H9 (cell line): Measurements from ENCODE around the gene SSRP1. TPM values are rescaled to one million over a fixed set of nuclear protein-coding genes. Genes with fewer than 3 reads are reported as not detected.

Experiments
- DNase-seq: peaks from one replicate; pipeline ENCODE4 v3.0.0-alpha.2; 2017
- H2AFZ ChIP-seq: one replicate; pipeline ENCODE4 v1.6.1; 2013; ENCODE audit warnings: mild to moderate bottlenecking, low read length, control low read depth, moderate library complexity
- H2AK5ac ChIP-seq: 2 replicates; pipeline ENCODE4 v1.6.1; 2013; ENCODE audit warnings: low read length, control low read depth, mixed read lengths; ENCODE audit not compliant: insufficient read length
- H2BK120ac ChIP-seq: one replicate; pipeline ENCODE4 v1.6.1; 2013; ENCODE audit warnings: low read depth, mild to moderate bottlenecking, low read length, control low read depth, inconsistent platforms; ENCODE audit not compliant: poor library complexity, severe bottlenecking
- H2BK12ac ChIP-seq: 2 replicates; pipeline ENCODE4 v1.6.1; 2013; ENCODE audit warnings: low read length, control low read depth, mixed read lengths, low read depth; ENCODE audit not compliant: insufficient read length
- H2BK15ac ChIP-seq: 2 replicates; pipeline ENCODE4 v1.6.1; 2013; ENCODE audit warnings: low read depth, low read length, control low read depth
- H2BK20ac ChIP-seq: one replicate; pipeline ENCODE4 v1.6.1; 2013; ENCODE audit warnings: low read depth, mild to moderate bottlenecking, low read length, control low read depth, inconsistent platforms; ENCODE audit not compliant: poor library complexity, severe bottlenecking
- H2BK5ac ChIP-seq: 2 replicates; pipeline ENCODE4 v1.6.1; 2013; ENCODE audit warnings: low read length, control low read depth, mixed read lengths; ENCODE audit not compliant: insufficient read length
- H3K14ac ChIP-seq: 2 replicates; pipeline ENCODE4 v1.6.1; 2013; ENCODE audit warnings: low read length, control low read depth; ENCODE audit not compliant: insufficient read depth
- H3K18ac ChIP-seq: 2 replicates; pipeline ENCODE4 v1.6.1; 2013; ENCODE audit warnings: low read depth, mild to moderate bottlenecking, mixed read lengths, low read length, control low read depth; ENCODE audit not compliant: insufficient read length
- H3K23ac ChIP-seq: 2 replicates; pipeline ENCODE4 v1.6.1; 2013; ENCODE audit warnings: low read length, control low read depth, mixed read lengths, low read depth; ENCODE audit not compliant: insufficient read length
- H3K23me2 ChIP-seq: 2 replicates; pipeline ENCODE4 v1.6.1; 2013; ENCODE audit warnings: low read depth, mild to moderate bottlenecking, mixed read lengths, low read length, control low read depth; ENCODE audit not compliant: insufficient read length, poor library complexity, severe bottlenecking
- H3K27ac ChIP-seq: 2 replicates; pipeline ENCODE4 v1.5.1; 2013; ENCODE audit warnings: low read length, control low read depth, mixed read lengths, low read depth; ENCODE audit not compliant: insufficient read length
- H3K27me3 ChIP-seq: 2 replicates; pipeline ENCODE4 v1.6.1; 2013; ENCODE audit warnings: low read length, control low read depth, inconsistent platforms; ENCODE audit not compliant: insufficient read depth
- H3K4ac ChIP-seq: 2 replicates; pipeline ENCODE4 v1.6.1; 2013; ENCODE audit warnings: low read depth, mild to moderate bottlenecking, control low read depth, inconsistent platforms, low read length, moderate library complexity
- H3K4me1 ChIP-seq: 2 replicates; pipeline ENCODE4 v1.6.1; 2013; ENCODE audit warnings: low read length, control low read depth, inconsistent platforms; ENCODE audit not compliant: insufficient read depth
- H3K4me2 ChIP-seq: 2 replicates; pipeline ENCODE4 v1.6.1; 2013; ENCODE audit warnings: low read length, control low read depth, mixed read lengths; ENCODE audit not compliant: insufficient read length, insufficient read depth
- H3K56ac ChIP-seq: 2 replicates; pipeline ENCODE4 v1.6.1; 2013; ENCODE audit warnings: low read depth, mild to moderate bottlenecking, mixed read lengths, low read length, control low read depth; ENCODE audit not compliant: insufficient read length
- H3K79me1 ChIP-seq: 2 replicates; pipeline ENCODE4 v1.6.1; 2013; ENCODE audit warnings: low read depth, mild to moderate bottlenecking, moderate library complexity, low read length, control low read depth, inconsistent platforms; ENCODE audit not compliant: insufficient read depth, poor library complexity, severe bottlenecking
- H3K79me2 ChIP-seq: 2 replicates; pipeline ENCODE4 v1.6.1; 2013; ENCODE audit warnings: low read length, control low read depth, inconsistent platforms; ENCODE audit not compliant: insufficient read depth
- H3K9ac ChIP-seq: 2 replicates; pipeline ENCODE4 v1.6.1; 2013; ENCODE audit warnings: low read length, control low read depth, mixed read lengths; ENCODE audit not compliant: insufficient read length; ENCODE audit errors: extremely low read depth
- H3K9me3 ChIP-seq: one replicate; pipeline ENCODE4 v1.6.1; 2013; ENCODE audit warnings: low read depth, low read length, inconsistent platforms; ENCODE audit not compliant: control insufficient read depth
- H3T11ph ChIP-seq: one replicate; pipeline ENCODE4 v1.6.1; 2013; ENCODE audit warnings: mild to moderate bottlenecking, low read length, control low read depth, inconsistent platforms
- H4K20me1 ChIP-seq: one replicate; pipeline ENCODE4 v1.6.1; 2013; ENCODE audit not compliant: control insufficient read depth, insufficient read length, insufficient read depth
- H4K5ac ChIP-seq: 2 replicates; pipeline ENCODE4 v1.6.1; 2013; ENCODE audit warnings: low read depth, mild to moderate bottlenecking, mixed read lengths, low read length, control low read depth; ENCODE audit not compliant: insufficient read length
- H4K8ac ChIP-seq: replicated peaks from 2 replicates; pipeline ENCODE4 v1.6.1; 2013; ENCODE audit warnings: low read length, control low read depth, mixed read lengths, low read depth; ENCODE audit not compliant: insufficient read length
- H4K91ac ChIP-seq: 2 replicates; pipeline ENCODE4 v1.6.1; 2013; ENCODE audit warnings: low read depth, mild to moderate bottlenecking, moderate library complexity, mixed read lengths, low read length, control low read depth; ENCODE audit not compliant: insufficient read length
- H3K27ac Mint-ChIP-seq, 3 experiments: 2 replicates in 2 of 3; 3 replicates in 1 of 3; pipeline ENCODE4 v1.8.0; 2020 to 2021; ENCODE audit warnings: mixed read lengths in 3 of 3, mild to moderate bottlenecking in 1 of 3, moderate library complexity in 1 of 3
- H3K27me3 Mint-ChIP-seq: 2 replicates; pipeline ENCODE4 v1.8.0; 2021; ENCODE audit warnings: low read depth, mild to moderate bottlenecking, moderate library complexity, mixed read lengths
- H3K36me3 Mint-ChIP-seq, 3 experiments: 2 replicates in 2 of 3; 3 replicates in 1 of 3; pipeline ENCODE4 v1.8.0; 2020 to 2021; ENCODE audit warnings: low read depth in 3 of 3, mixed read lengths in 3 of 3; ENCODE audit not compliant: insufficient read depth in 1 of 3
- H3K4me1 Mint-ChIP-seq, 2 experiments: 2 replicates each; pipeline ENCODE4 v1.8.0; 2020; ENCODE audit warnings: mixed read lengths in 2 of 2
- H3K4me3 Mint-ChIP-seq, 2 experiments: 2 replicates in 1 of 2; 3 replicates in 1 of 2; pipeline ENCODE4 v1.8.0; 2020 to 2021; ENCODE audit warnings: mild to moderate bottlenecking in 2 of 2, mixed read lengths in 2 of 2, moderate library complexity in 1 of 2
- H3K9me3 Mint-ChIP-seq, 2 experiments: 2 replicates in 1 of 2; 3 replicates in 1 of 2; pipeline ENCODE4 v1.8.0; 2020; ENCODE audit warnings: mild to moderate bottlenecking in 2 of 2, mixed read lengths in 2 of 2, moderate library complexity in 1 of 2
- CTCF ChIP-seq: fragments of 200-600 bp; sonication (generic); conservative IDR thresholded peaks from 3 replicates; pipeline ENCODE4 v1.8.0; 2021; ENCODE audit warnings: antibody characterized with exemption, mild to moderate bottlenecking
- WGBS: extraction: QIAGEN DNeasy Blood & Tissue Kit; methylation state at CpG from one replicate; pipeline ENCODE4 v1.1.7; 2013; ENCODE audit warnings: missing lambda C conversion rate, low lambda C conversion rate, mixed read lengths; ENCODE audit not compliant: insufficient read length; ENCODE audit errors: extremely low coverage; 5-methylcytosine and 5-hydroxymethylcytosine counted together
- total RNA-seq: library from RNA; stranded (reverse); gene quantifications from 2 replicates; pipeline ENCODE4 v1.2.1, GENCODE V29; 2021

SSRP1 gene
- total RNA-seq, 1 experiment from 2014 or later = 202 TPM

- TF ChIP-seq CTCF = no peak
- H3K4me1 Mint-ChIP-seq = peaks cover 3 to 15% of the 10 kb centered on the region in 2 experiments
- no peaks in the 10 kb centered on the region; the same call in 1 of the 2 replicates for H3K27me3 ChIP-seq
- no peak overlapping the region for H3K9ac ChIP-seq
- H3K79me1 ChIP-seq = no peaks in the 10 kb centered on the region
- no CpG with 5 or more reads among the region's 10 CpGs for WGBS
- peak; percentile 80 for DNase-seq
- H3K9me3 Mint-ChIP-seq = no peaks in the 10 kb centered on the region
- H3K36me3 Mint-ChIP-seq = no peaks in the 10 kb centered on the region
- H3K4me3 Mint-ChIP-seq = no peak overlapping the region
- no peak overlapping the region for H4K8ac ChIP-seq
- no peak overlapping the region for H2AK5ac ChIP-seq
- H3K9me3 ChIP-seq = no peaks in the 10 kb centered on the region
- H3K23ac ChIP-seq = no peak overlapping the region
- H2BK15ac ChIP-seq = no peak overlapping the region
- H3K27me3 Mint-ChIP-seq = peaks cover 49% of the 10 kb centered on the region
- H3K4me1 ChIP-seq = no peaks in the 10 kb centered on the region; the same call in 1 of the 2 replicates
- no peak overlapping the region for H4K5ac ChIP-seq
- no peak overlapping the region for H2BK120ac ChIP-seq
- no peak overlapping the region for H2BK12ac ChIP-seq
- no peak overlapping the region for H2BK5ac ChIP-seq
- no peak overlapping the region for H3K18ac ChIP-seq
- H3K23me2 ChIP-seq = no peaks in the 10 kb centered on the region
- no peak overlapping the region for H4K91ac ChIP-seq
- no peaks in the 10 kb centered on the region for H3K79me2 ChIP-seq
- H4K20me1 ChIP-seq = no peaks in the 10 kb centered on the region
- no peak overlapping the region for H2AFZ ChIP-seq
- H3K4me2 ChIP-seq = no peak overlapping the region
- H3T11ph ChIP-seq = no peak overlapping the region
- H3K56ac ChIP-seq = no peak overlapping the region
- no peak overlapping the region for H3K27ac ChIP-seq
- H2BK20ac ChIP-seq = no peak overlapping the region
- H3K4ac ChIP-seq = no peak overlapping the region
- H3K27ac Mint-ChIP-seq = no peak overlapping the region
- no peak overlapping the region for H3K14ac ChIP-seq
Observed at GRCh38 chr11:57379732-57380131, 44.0 kb upstream of the SSRP1 start.
